HG03097 (cell line): ENCODE results near the gene ANKRD13A.
A peak's percentile ranks its signal among the peaks of the same experiment; 100 is the strongest.
"Not testable (repeated sequence)": the region's sequence is repeated elsewhere in the genome, so short reads cannot be mapped to it uniquely, and the experiment has no call there.

Experiments
- ATAC-seq: cut with Tn5 transposase; IDR thresholded peaks from one replicate; pipeline ENCODE4 v1.9.1; 2021; ENCODE audit not compliant: unreplicated experiment, low FRiP score

The ANKRD13A gene

GRCh38 chr12:110074089-110074488 lies 74.9 kb downstream of the ANKRD13A start:
- no peak for ATAC-seq

GRCh38 chr12:110075880-110076279 lies 76.7 kb downstream of the ANKRD13A start:
- ATAC-seq = no peak

GRCh38 chr12:110077800-110078199 lies 78.6 kb downstream of the ANKRD13A start:
- ATAC-seq = no peak

- ATAC-seq = peak; percentile 82
Measured at GRCh38 chr12:110079477-110080400, 80.5 kb downstream of the ANKRD13A start.

- ATAC-seq = no peak
Measured at GRCh38 chr12:110080410-110080809, 81.2 kb downstream of the ANKRD13A start.

GRCh38 chr12:110084314-110085015 lies 85.2 kb downstream of the ANKRD13A start:
- no peak for ATAC-seq

GRCh38 chr12:110088216-110088615 lies 89.0 kb downstream of the ANKRD13A start:
- not testable (repeated sequence) for ATAC-seq

GRCh38 chr12:110088936-110089335 lies 89.7 kb downstream of the ANKRD13A start:
- ATAC-seq = no peak
